Heart left ventricle (tissue), 13 donors: ENCODE results near the gene CYBA.

Source experiments
- POLR2A ChIP-seq, 2 donors: fragments of 450-650 bp; IDR thresholded peaks; one replicate each; pipeline ENCODE4 v1.6.1; 2017; ENCODE audit warnings: antibody characterized with exemption in 2 of 2, mild to moderate bottlenecking in 2 of 2, moderate library complexity in 2 of 2
- TF ChIP-seq, protein P1 (sequence below), 12 donors: fragments of 200-600 bp; sonication (generic) in 4 of 12; IDR thresholded peaks; one replicate each; pipeline versions ENCODE4 v1.5.0 to v1.8.0; 2018 to 2022; ENCODE audit warnings: antibody characterized with exemption in 12 of 12, mild to moderate bottlenecking in 5 of 12
- donor health status: ischemic (EF 13 %, LVEDD 7.1; RV severe dilation, severe dysfunction).
- donor health status: DM: no; HTN: yes; CAD: no.
- donor health status: DM: no; HTN: no; CAD: no.
- donor health status: ischemic (EF 25% LVEDD 6.9; RV normal size, moderate dysfunction).
- donor health status: ischemic (EF 25% LVEDD 5.7; RV mildly dilated, moderate dysfunction).
- donor health status: ischemic (EF 35%, LVEDD 5.7; RV mildly dilated, moderate dysfunction).
- donor health status: nonischemic (EF 11% LVEDD 7.7; RV severe dilation, severe dysfunction).
- donor health status: DM: yes; HTN: yes; CAD: no.
- donor health status: PGD.
- donor health status: ischemic (EF 29% LVEDD 5.4; RV normal size, mild dysfunction).
- donor health status: nonischemic (EF 23%, LVEDD 6.1; RV moderate dilation, normal function).

DNA sequence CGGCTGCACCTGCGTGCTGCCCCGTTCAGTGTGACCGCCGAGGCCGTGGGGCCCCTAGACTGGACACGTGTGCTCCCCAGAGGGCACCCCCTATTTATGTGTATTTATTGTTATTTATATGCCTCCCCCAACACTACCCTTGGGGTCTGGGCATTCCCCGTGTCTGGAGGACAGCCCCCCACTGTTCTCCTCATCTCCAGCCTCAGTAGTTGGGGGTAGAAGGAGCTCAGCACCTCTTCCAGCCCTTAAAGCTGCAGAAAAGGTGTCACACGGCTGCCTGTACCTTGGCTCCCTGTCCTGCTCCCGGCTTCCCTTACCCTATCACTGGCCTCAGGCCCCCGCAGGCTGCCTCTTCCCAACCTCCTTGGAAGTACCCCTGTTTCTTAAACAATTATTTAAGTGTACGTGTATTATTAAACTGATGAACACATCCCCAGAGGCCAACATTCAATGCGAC lies 10.8 kb downstream of the CYBA start:
- TF ChIP-seq, protein P1, sequence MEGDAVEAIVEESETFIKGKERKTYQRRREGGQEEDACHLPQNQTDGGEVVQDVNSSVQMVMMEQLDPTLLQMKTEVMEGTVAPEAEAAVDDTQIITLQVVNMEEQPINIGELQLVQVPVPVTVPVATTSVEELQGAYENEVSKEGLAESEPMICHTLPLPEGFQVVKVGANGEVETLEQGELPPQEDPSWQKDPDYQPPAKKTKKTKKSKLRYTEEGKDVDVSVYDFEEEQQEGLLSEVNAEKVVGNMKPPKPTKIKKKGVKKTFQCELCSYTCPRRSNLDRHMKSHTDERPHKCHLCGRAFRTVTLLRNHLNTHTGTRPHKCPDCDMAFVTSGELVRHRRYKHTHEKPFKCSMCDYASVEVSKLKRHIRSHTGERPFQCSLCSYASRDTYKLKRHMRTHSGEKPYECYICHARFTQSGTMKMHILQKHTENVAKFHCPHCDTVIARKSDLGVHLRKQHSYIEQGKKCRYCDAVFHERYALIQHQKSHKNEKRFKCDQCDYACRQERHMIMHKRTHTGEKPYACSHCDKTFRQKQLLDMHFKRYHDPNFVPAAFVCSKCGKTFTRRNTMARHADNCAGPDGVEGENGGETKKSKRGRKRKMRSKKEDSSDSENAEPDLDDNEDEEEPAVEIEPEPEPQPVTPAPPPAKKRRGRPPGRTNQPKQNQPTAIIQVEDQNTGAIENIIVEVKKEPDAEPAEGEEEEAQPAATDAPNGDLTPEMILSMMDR (IDR thresholded peaks at IDR 0.05): no peak
- no peak for TF ChIP-seq POLR2A (IDR thresholded peaks at IDR 0.05)
